GM19324 (cell line): Measurements from ENCODE around the gene PLEK.
"Not testable (repeated sequence)": the region's sequence is repeated elsewhere in the genome, so short reads cannot be mapped to it uniquely, and the experiment has no call there.

ENCODE experiments used
- ATAC-seq: cut with Tn5 transposase; IDR thresholded peaks from one replicate; pipeline ENCODE4 v1.9.1; 2021; ENCODE audit warnings: mild to moderate bottlenecking, moderate library complexity; ENCODE audit not compliant: unreplicated experiment, low FRiP score

The PLEK gene

DNA sequence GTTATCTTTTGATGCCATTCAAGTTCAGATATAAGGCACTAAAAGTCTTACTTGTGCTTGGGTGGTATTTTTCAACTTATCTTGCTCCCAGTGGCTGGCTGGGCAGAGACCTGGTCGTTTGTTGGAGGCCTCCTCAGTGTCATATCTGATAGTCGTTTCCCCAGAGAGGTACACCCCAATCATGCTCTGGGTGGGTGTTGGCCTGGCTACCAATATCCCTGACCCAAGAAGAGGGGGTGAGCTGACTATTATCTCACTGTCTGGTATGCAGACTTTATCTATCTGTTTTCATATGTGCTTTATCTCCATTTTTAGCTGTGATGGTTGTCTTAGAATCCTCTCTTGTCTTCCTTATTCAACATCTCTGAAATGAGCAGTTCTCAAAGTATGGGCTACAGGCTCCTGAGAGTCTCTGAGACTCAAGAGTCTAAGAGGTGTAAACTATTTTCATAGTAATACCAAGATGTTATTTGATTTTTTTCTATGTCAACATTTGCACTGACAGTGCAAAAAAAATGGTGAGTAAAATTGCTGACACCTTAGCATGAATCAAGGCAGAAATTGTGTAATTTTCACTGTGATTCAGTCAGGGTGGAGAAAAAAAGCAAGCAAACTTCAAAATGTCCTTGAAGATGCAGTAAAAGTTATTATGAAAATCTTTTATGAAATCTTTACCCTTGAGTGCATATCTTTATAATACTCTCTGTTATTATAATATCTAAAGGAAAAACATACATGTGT, 12.3 kb upstream of the PLEK start:
- ATAC-seq, result no peak

DNA sequence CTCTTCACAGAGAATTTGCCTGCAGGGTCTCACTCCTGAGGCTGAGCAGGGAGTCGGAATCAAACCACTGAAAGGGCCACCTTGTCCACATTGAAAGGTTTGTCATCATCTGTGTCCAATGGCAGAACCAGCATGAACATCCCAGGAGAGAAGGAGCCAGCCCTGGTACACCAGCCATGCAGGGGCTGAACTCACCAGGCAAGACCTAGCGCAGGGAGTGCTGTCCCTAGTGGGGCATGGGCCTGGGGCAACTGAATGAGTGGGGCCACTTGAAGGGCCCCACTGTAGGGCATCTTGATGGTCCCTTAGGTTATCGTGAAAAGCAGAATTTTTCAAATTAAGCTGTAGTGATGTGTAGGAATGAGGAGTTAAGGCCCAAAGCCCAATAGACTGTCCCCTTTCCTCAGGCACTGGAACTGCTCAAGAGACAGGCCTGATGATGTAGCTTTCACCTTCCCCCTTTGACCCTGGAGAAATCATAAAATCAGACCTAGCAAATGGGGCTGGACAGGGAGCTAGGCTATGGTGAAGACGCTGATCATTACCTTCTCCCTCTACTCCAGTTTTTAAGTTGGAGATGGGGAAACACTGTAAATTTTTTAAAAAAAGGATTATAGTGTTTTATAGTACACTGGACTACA, 8.4 kb upstream of the PLEK start:
- ATAC-seq, result no peak

DNA sequence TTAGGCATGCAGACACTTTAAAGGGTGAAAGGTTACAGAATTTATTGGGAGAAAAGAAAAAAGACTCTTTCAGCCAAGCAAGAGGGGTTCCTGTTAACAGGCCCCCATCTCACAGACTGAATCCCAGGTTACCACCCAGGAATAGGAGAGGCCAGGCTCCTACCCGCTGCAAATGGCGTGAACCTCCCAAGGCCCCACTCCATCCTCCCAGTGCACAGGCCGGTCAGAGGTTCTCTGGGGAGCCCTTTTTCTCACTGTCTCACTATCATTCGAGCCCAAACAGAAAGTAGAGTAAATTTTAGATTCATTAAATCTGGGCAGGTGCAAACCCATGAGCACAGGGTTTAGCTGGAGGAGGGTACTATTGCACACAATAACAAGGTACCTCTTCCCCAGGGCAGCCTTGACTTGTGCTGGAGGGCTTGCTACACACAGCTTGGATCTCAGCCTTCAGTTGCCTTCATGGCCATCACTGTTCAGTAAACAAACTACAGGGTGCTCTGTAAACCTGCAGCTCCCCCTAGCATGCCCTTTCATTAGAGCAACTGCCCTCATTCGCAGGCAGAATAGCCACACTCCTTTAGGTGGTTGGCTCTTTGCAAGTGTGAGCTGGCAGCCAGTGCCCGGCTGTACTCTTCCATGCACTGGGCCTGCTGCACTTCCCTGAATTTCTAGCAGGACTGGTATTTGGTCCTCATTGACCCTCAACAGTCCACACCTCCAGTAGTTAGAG, 7.3 kb upstream of the PLEK start:
- peak; percentile 80 for ATAC-seq

GRCh38 chr2:68359889-68360288, 5.2 kb upstream of the PLEK start:
- no peak for ATAC-seq

GRCh38 chr2:68362069-68362468, 3.0 kb upstream of the PLEK start:
- ATAC-seq, result no peak

DNA sequence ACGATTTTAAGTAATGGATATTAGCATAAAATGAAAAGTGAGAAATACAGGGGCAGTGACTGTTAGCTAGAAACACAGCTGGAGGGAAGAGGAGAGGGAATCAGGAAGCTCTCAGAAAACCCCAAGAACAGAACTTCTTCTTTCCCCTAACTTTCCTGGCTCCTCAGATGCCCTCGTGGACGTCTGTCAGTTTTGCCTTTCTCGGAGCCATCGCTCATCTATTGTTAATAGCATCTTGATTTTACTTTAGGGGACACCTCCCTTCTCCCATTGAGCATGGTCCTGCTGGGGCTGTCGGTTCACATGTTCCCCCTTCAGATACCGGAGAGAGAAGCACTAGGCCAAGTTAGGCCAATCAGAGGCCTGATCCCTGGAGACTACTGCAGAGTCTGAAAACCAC, 2.3 kb upstream of the PLEK start:
- no peak for ATAC-seq

DNA sequence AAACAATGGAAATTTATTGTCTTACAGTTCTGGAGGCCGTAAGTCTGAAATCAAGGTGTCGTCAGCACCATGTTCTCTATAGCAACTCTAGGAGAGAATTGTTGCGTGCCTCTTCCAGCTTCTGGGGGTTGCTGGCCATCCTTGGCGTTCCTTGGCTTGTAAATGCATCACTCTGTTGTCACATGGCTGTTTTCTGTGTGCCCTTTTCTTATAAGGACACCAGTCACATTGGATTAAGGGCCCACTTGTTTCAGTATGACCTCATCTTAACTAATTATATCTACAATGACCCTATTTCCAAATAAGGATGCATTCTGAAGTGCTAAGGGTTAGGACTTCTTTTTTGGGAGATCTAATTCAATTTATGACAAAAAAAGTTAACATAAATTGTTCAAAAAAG, 1.4 kb upstream of the PLEK start:
- ATAC-seq, result no peak

DNA sequence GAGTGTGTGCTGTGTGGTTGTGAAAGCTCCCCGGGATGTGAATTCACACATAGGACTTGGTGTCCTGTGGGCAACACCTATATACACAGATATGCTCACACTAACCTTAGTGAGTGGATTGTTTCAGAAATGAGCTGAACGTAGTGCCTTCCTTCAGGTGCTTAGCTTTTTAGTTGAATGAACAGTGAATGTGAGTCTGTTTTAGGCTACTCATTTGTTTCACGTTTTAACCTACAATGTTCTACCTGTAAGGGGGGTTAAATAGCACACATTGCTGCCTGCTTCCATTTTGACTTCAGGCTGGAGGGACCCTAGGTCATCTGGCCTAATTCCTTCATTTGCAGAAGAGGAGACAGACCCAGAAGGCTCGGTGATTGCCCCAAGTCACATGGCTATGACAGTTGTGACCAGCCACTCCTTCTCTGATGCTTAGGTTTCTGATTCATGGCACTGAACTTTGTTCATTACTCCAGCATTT, 1.0 kb downstream of the PLEK start:
- no peak for ATAC-seq

DNA sequence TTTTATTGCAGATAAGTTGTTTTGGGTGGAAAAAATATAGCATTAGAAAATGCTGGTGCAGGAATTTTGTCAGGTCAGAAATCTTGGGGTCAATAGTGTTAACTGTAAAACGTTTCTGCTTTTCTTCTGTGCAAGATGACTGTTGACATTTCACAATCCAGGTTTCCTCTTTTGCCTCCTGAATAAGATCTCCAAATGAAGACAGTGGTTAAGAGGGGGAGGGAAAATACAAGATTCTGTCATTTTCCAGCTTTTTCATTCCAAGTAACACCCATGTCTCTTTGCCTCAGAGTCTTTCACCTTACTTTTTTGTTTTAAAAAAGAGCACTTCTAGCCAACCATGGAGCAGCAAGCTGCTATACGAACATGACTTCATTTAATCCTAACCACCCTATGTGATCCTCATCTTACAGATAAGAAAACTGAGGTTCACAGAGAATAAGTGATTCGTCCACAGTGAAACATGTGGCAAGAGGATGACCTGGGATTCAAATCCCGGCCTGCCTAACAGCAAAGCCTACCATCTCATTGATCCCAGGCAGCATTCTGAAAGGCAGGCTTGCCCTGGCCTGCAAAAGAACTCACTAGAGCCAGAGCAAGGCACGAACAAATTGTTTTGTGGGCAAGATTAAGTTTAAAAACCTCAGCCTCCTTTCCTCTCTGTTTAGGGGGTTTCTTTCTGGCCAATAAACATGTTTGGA, 3.0 kb downstream of the PLEK start:
- no peak for ATAC-seq

DNA sequence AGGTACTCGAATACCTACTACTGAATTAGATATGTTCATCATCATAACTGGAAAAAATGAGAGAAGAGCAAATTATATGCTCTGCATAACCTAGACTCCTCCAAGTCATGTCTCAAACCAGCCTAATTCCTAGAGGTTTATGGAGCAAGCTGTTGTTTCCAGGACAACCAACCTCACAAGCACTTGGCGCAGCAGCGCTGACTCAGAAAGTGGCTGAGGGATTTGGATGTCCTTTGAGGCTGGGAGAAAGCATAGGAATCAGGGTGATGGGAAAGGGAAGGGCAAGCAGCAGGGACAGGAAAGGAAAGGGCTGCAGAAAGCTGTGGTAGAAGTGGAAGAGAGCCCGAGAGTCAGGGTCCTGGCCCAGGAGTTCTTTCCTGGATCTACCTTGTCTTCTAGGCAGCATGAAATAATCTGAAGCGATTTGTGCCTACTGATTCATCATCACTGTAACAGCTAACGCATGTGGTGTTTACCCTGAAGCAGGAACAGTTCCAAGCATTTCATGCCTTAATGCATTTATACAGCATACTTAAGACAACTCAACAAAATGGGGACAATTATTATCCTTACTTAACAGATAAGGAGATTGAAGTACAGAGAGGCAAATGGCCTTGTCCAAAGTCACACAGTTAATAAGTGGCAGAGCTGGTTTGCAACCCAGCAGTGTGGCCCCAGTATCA, 3.7 kb downstream of the PLEK start:
- no peak for ATAC-seq

- ATAC-seq, result no peak
Observed at GRCh38 chr2:68369337-68369734, 4.3 kb downstream of the PLEK start.

DNA sequence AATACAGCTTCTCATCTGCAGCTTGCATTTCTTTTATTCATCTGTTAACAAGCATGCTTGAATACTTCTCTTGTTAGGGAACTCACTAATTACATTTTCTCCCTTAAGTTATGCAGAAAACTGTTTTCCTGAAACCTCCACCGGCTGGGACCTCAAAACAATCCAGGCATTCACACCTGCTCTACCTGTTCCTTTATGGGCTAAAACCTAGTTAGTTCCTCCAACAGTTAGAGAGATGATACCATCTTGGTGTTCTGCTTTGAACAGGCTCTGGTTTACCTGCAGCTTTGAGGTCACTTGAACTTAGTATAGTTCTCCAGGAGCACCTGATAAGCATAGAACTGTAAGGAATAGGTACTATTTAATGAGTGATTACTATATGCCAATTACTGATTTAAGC, 6.1 kb downstream of the PLEK start:
- ATAC-seq, result no peak

GRCh38 chr2:68371581-68371980, 6.5 kb downstream of the PLEK start:
- ATAC-seq, result no peak

GRCh38 chr2:68372485-68372884, 7.4 kb downstream of the PLEK start:
- no peak for ATAC-seq

- no peak for ATAC-seq
Observed at GRCh38 chr2:68374184-68374583, 9.1 kb downstream of the PLEK start.

DNA sequence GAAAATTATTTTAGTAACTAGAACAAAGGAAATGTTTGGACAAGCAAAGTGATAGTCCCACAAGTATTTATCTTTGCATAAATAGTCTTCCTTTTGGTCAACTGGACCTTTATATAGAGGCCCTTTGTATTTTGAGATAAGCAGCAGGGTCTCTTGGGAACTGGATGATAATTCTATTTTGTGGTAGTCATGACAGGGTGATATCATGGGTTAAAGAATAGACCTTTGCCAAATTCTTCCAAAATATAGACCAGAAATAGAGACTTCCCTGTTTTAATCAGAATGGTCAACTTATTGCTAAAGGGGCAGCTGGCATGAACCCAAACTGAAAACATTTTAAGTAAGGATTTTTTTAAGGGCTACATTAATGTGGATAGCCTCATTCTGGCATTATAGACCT, 10.5 kb downstream of the PLEK start:
- ATAC-seq, result no peak

DNA sequence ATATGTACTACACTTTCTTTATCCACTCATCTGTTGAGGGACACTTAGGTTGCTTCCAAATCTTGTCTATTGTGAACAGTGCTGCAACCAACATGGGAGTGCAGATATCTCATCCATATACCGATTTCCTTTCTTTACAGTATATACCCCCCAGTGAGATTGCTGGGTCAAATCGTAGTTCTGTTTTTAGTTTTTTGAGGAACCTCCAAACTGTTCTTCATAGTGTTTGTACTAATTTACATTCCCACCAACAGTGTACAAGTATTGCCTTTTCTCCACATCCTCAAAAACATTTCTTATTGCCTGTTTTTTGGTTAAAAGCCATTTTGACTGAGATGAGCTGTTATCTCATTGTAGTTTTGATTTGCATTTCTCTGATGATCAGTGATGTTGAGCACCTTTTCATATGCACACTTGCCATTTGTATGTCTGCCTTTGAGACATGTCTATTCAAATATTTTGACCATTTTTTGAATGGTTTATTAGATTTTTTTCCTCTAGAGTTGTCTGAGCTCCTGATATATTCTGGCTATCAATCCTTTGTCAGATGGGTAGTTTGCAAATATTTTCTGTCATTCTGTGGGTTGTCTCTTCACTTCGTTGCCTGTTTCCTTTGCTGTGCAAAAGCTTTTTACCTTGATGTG, 12.2 kb downstream of the PLEK start:
- no peak for ATAC-seq

GRCh38 chr2:68378779-68379178, 13.7 kb downstream of the PLEK start:
- ATAC-seq, result not testable (repeated sequence)

DNA sequence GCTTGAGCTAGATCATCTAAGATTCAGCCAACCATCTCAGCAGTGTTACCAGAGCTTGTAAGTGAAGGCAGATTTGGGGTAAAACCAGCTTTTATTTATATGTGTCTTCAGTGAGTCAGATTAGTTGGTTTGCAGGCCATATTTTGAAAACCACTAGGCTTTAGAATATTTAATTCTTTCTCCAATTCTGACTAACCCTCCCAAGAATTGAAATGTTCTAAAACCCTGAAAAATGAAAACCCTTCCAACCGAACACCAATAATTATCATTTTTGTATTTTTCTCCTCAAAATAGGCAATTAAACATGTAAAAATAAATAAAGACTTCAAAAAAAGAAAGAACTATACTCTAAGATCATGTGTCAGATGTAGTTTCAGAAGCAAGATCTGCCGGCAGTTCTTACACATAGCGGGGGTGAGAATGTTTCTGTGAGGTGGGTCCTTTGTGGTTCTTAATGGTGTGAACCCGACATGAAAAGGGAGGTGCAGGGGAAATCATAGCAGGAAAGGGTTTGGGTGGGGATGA, 14.2 kb downstream of the PLEK start:
- ATAC-seq, result no peak

- ATAC-seq, result no peak
Observed at GRCh38 chr2:68383778-68384177, 18.7 kb downstream of the PLEK start.
